ENCODE results near the gene KIRREL2.
A peak's percentile ranks its signal among the peaks of the same experiment; 100 is the strongest.

KIRREL2 gene

GRCh38 chr19:35907377-35907745 is 50.6 kb downstream of the KIRREL2 start:
- POLR2A ChIA-PET: no interaction called here
- H3K9me3 ChIP-seq (ENCODE audit: control insufficient read depth, insufficient read depth, low read depth, low read length): no peaks in the 10 kb centered on the region
- no peak overlapping the region for H3K27ac ChIP-seq (ENCODE audit: extremely low read depth, low read depth, low read length)
- peaks cover 3% of the 10 kb centered on the region; the same call in 1 of the 2 replicates for H3K4me1 ChIP-seq (ENCODE audit: control insufficient read depth, insufficient read depth, low read length)
- TF ChIP-seq ZNF704 (tag by site-specific recombination; IDR thresholded peaks at IDR 0.05) (no peak), GLIS2 (tag by site-specific recombination; IDR thresholded peaks at IDR 0.05) (0 out of 2 replicates have a peak, but pooled peaks have one; percentile 26), ZNF221 (tag by site-specific recombination; IDR thresholded peaks at IDR 0.05; ENCODE audit: borderline replicate concordance) (no peak), GLI2 (tag by site-specific recombination; IDR thresholded peaks at IDR 0.05; ENCODE audit: borderline replicate concordance, low read depth) (no peak), ZNF404 (tag by site-specific recombination; IDR thresholded peaks at IDR 0.05) (no peak), ZNF391 (tag by site-specific recombination; IDR thresholded peaks at IDR 0.05; ENCODE audit: borderline replicate concordance, low read depth) (no peak), ZNF169 (tag by site-specific recombination; IDR thresholded peaks at IDR 0.05) (no peak), ZNF398 (tag by site-specific recombination; IDR thresholded peaks at IDR 0.05) (no peak), BCL11B (tag by site-specific recombination; IDR thresholded peaks at IDR 0.05; ENCODE audit: low read depth) (peak; percentile 9; the same call in 1 of the 2 replicates), HIC1 (tag by site-specific recombination; IDR thresholded peaks at IDR 0.05) (no peak), ZNF223 (tag by site-specific recombination; IDR thresholded peaks at IDR 0.05) (no peak), ZNF266 (tag by site-specific recombination; IDR thresholded peaks at IDR 0.05; ENCODE audit: low read depth) (no peak)
- H3K36me3 ChIP-seq (ENCODE audit: control insufficient read depth in 2 of 2, insufficient read depth in 1 of 2, low read length in 2 of 2): no peaks in the 10 kb centered on the region; a peak in 1 of 3 replicates
- CTCF ChIA-PET: interaction anchor here (0.9 kb wide), 1 partner anchor 24 kb away, joined by 3 read pairs; no protein-coding TSS in a partner anchor
- no peak overlapping the region for H3K4me3 ChIP-seq (ENCODE audit: low read depth, low read length)

- Histone ChIP-seq H3K4me1 (ENCODE audit: control insufficient read depth, insufficient read depth, low read length) (peaks cover 3% of the 10 kb centered on the region; the same call in 1 of the 2 replicates), H3K9me3 (ENCODE audit: control insufficient read depth, insufficient read depth, low read depth, low read length) (no peaks in the 10 kb centered on the region), H3K4me3 (ENCODE audit: low read depth, low read length) (no peak within 1 kb of the TSS), H3K27ac (ENCODE audit: extremely low read depth, low read depth, low read length) (no peak within 1 kb of the TSS), H3K36me3 (ENCODE audit: control insufficient read depth in 2 of 2, insufficient read depth in 1 of 2, low read length in 2 of 2) (no peaks in the 10 kb centered on the region; a peak in 1 of 3 replicates)
- TF ChIP-seq GLIS2 (tag by site-specific recombination; IDR thresholded peaks at IDR 0.05): peak; percentile 58
- no peak for TF ChIP-seq RBAK (tag by site-specific recombination; IDR thresholded peaks at IDR 0.05)
- TF ChIP-seq ZNF48 (tag by site-specific recombination; IDR thresholded peaks at IDR 0.05): no peak
- ChIA-PET CTCF (no interaction called here), POLR2A (no interaction called here)
Observed at GRCh38 chr19:35908010-35908441, 51.3 kb downstream of the KIRREL2 start, which contains the start of gene TYROBP. Gene TYROBP (minus strand): TSS chr19:35908295. CDS start chr19:35908228, 67 bp downstream.

- Histone ChIP-seq H3K4me3 (ENCODE audit: low read depth, low read length) (no peak overlapping the region), H3K36me3 (ENCODE audit: control insufficient read depth in 2 of 2, insufficient read depth in 1 of 2, low read length in 2 of 2) (no peaks in the 10 kb centered on the region; a peak in 1 of 3 replicates), H3K4me1 (ENCODE audit: control insufficient read depth, insufficient read depth, low read length) (no peaks in the 10 kb centered on the region), H3K9me3 (ENCODE audit: control insufficient read depth, insufficient read depth, low read depth, low read length) (no peaks in the 10 kb centered on the region; the same call in 1 of the 2 replicates), H3K27ac (ENCODE audit: extremely low read depth, low read depth, low read length) (no peak overlapping the region)
- ChIA-PET POLR2A (interaction anchor here (0.6 to 1.0 kb wide), 2 partner anchors 135 to 223 kb away, joined by 3 to 5 read pairs; no protein-coding TSS in a partner anchor), CTCF (interaction anchor here (1.0 kb wide), 1 partner anchor 89 kb away, joined by 3 read pairs; no protein-coding TSS in a partner anchor)
- TF ChIP-seq ZNF580 (tag by site-specific recombination; IDR thresholded peaks at IDR 0.05) (0 out of 2 replicates have a peak, but pooled peaks have one; percentile 34), ZNF664 (tag by site-specific recombination; IDR thresholded peaks at IDR 0.05) (0 out of 2 replicates have a peak, but pooled peaks have one; percentile 51), ZNF48 (tag by site-specific recombination; IDR thresholded peaks at IDR 0.05) (no peak), ZNF645 (tag by site-specific recombination; IDR thresholded peaks at IDR 0.05) (0 out of 2 replicates have a peak, but pooled peaks have one; percentile 23), ZNF239 (tag by site-specific recombination; IDR thresholded peaks at IDR 0.05) (no peak), ZNF404 (tag by site-specific recombination; IDR thresholded peaks at IDR 0.05) (no peak), ZNF768 (tag by site-specific recombination; IDR thresholded peaks at IDR 0.05) (peak; percentile 99; the same call in 1 of the 2 replicates)
Observed at GRCh38 chr19:35908973-35909683, 52.4 kb downstream of the KIRREL2 start.

All from HEK293 (cell line).